ENCODE measurements around the gene MYO1G.

MYO1G gene

DNA sequence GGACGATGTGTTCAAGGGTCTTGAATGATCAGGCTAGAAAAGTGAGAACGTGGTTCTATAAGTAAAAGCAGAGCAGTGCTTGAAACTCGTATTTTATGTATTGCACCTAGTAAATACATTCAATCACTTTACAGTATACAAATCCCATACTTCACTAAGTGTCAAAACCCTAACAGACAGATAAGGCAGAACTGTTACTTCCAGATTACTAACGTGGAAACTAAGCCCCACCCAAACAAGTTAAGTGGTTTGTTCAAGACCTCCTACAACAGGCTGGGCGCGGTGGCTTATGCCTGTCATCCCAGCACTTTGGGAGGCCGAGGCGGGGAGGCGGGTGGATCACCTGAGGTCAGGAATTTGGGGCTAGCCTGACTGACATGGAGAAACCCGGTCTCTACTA lies 9.2 kb upstream of the MYO1G start:
- no peak for DNase-seq (ENCODE audit: low read depth)
- TF ChIP-seq, protein P1, sequence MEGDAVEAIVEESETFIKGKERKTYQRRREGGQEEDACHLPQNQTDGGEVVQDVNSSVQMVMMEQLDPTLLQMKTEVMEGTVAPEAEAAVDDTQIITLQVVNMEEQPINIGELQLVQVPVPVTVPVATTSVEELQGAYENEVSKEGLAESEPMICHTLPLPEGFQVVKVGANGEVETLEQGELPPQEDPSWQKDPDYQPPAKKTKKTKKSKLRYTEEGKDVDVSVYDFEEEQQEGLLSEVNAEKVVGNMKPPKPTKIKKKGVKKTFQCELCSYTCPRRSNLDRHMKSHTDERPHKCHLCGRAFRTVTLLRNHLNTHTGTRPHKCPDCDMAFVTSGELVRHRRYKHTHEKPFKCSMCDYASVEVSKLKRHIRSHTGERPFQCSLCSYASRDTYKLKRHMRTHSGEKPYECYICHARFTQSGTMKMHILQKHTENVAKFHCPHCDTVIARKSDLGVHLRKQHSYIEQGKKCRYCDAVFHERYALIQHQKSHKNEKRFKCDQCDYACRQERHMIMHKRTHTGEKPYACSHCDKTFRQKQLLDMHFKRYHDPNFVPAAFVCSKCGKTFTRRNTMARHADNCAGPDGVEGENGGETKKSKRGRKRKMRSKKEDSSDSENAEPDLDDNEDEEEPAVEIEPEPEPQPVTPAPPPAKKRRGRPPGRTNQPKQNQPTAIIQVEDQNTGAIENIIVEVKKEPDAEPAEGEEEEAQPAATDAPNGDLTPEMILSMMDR (conservative IDR thresholded peaks at IDR 0.05; ENCODE audit: low read length), result no peak
- no peak overlapping the region for H3K4me3 ChIP-seq (ENCODE audit: low read length)

GRCh38 chr7:44987457-44987856 lies 8.6 kb upstream of the MYO1G start:
- TF ChIP-seq, protein P1 (conservative IDR thresholded peaks at IDR 0.05; ENCODE audit: low read length), result no peak
- no peak overlapping the region for H3K4me3 ChIP-seq (ENCODE audit: low read length)

DNA sequence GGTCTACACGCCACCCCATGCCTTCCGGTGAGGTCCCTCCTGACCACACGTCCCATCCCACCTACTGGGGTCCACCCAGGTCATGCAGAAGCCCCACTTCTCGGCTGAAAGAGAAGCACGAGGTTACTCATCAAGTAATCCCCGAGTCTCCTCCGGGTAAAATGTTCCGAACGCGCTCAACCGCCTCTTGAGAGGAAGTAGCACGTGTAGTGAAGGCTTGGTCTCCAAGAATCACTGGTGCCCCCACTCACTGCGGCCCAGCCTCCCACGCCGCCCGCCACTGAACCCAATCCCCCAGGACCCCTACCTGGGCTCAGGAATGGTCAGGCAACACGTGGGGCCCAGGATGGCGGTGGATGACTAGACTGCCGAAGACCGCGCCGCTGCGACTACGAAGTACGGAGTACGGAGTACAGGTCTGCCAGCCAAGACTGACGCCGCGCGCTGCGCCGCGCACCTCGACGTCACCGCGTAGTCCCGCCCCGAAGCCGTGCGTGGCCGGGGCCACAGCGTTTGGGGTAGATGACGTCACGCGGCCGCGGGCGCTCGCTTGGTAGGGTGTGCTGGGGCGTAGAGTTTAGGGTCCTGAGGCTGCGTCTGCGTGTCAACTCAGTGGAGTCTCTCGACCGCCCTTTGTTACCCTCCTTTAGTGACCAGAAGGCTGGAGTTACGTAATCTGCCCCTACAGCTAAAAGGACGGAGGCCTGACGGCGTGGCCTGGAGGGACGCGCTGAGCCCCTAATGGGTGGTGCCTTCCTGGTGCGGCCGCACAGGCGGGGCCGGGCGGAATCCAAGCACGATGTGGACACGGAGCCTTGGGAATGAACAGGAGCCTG lies 7.6 kb upstream of the MYO1G start:
- TF ChIP-seq, protein P1 (conservative IDR thresholded peaks at IDR 0.05; ENCODE audit: low read length), result no peak
- peak; percentile 90 for DNase-seq (ENCODE audit: low read depth)
- H3K4me3 ChIP-seq (ENCODE audit: low read length), result peak overlapping the region; percentile 83

More at GRCh38 chr7:44987457-44987856, 8.6 kb upstream of the MYO1G start:
- no peak for DNase-seq (ENCODE audit: low read depth)

DNA sequence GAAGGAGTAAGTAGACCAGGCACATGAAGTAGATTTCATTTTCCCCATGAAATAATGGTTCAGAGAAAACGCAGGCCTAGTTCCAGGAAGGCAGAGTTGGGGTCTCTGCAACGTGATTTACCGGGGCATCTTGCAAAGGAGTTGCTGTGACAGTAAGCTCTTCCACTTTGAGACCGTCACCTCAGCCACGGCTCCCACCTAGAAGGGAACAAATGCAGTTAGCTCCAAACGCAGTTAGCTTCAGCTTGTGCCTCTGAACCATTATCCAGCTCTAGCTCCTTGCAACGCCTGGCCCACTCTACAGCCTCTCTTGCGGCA lies 7.0 kb upstream of the MYO1G start:
- TF ChIP-seq, protein P1 (conservative IDR thresholded peaks at IDR 0.05; ENCODE audit: low read length), result no peak

DNA sequence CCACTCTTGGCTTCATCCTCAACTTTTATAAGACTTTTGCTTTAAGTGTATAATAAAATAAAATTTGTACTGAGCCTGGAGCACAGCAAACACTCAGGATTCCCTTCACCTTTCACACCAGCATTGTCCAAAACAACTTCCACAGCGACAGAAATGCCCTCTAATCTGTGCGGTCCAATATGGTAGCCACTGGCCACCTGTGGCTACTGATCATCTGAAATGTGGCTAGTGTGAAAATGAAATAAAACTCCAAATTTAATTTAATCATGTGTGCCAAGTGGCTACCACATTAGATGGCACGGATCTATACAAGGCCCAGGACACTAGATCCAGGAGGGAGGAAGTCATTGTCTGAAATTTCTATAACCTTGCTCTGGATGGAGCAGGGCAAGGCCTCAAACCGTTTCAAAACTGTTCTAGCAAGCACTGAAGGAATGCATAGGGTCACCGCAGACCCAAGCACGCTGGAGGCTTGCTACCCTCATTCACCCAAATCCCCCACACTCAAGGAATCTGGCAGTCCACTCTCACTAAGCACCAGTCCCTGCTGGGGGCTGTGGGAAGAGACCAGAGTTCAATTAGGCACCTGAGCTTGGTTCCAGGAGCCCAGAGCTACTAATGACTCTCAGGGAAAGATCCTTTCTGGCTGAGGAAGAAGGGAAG lies 6.3 kb upstream of the MYO1G start:
- peak overlapping the region; percentile 83 for H3K4me3 ChIP-seq (ENCODE audit: low read length)
- DNase-seq (ENCODE audit: low read depth), result no peak
- TF ChIP-seq, protein P1 (conservative IDR thresholded peaks at IDR 0.05; ENCODE audit: low read length), result no peak

More for the DNA sequence above, 7.0 kb upstream of the MYO1G start:
- H3K4me3 ChIP-seq (ENCODE audit: low read length), result peak overlapping the region; percentile 83
- no peak for DNase-seq (ENCODE audit: low read depth)

DNA sequence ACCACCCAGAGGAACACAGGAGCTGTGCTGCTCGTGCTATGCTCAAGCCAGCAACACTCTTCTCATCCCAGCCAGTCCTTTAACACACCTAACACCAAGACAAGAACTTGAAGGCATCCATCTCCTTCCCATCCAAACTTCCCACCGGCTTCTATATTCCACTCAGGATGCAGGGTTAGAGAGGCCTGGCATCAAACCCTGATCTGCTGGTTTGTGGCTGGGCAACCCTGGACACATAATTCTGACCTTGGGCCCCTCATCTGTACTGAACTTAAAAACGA lies 5.6 kb upstream of the MYO1G start:
- no peak for DNase-seq (ENCODE audit: low read depth)
- TF ChIP-seq, protein P1 (conservative IDR thresholded peaks at IDR 0.05; ENCODE audit: low read length), result no peak
- no peak overlapping the region for H3K4me3 ChIP-seq (ENCODE audit: low read length)

Data from AG10803 (cell line).